ENCODE data around the gene ADAP1. TPM values are rescaled to one million over a fixed set of nuclear protein-coding genes. Genes with fewer than 3 reads are reported as not detected.

ADAP1 gene
- total and polyA plus RNA-seq, 2 of the 8 experiments (the other 6 are each of a cell fraction or from before 2014, with no cell fraction given) = 5.8 to 6.1 TPM

- TF ChIP-seq HDAC2 (IDR thresholded peaks at IDR 0.05; ENCODE audit: borderline replicate concordance in 1 of 2, low read depth in 2 of 2, low read length in 2 of 2) (no peak), ATF3 (IDR thresholded peaks at IDR 0.05; ENCODE audit: insufficient read depth, low read depth, low read length) (no peak), SP2 (IDR thresholded peaks at IDR 0.05; ENCODE audit: low read length) (no peak), EGR1 (IDR thresholded peaks at IDR 0.05; ENCODE audit: borderline replicate concordance, low read depth, low read length) (no peak), CTBP2 (IDR thresholded peaks at IDR 0.05; ENCODE audit: borderline replicate concordance, insufficient read depth, insufficient read length, low read length) (no peak), RXRA (IDR thresholded peaks at IDR 0.05; ENCODE audit: insufficient read depth, low read depth, low read length) (no peak), BRCA1 (IDR thresholded peaks at IDR 0.05; ENCODE audit: low read depth, low read length) (no peak)
Observed at GRCh38 chr7:882336-883035, 72.0 kb downstream of the ADAP1 start (continued).
